HG03460 (cell line): ENCODE measurements around the gene PGS1.

ENCODE experiments used
- ATAC-seq: cut with Tn5 transposase; IDR thresholded peaks from one replicate; pipeline ENCODE4 v1.9.1; 2021; ENCODE audit not compliant: unreplicated experiment

Gene PGS1

DNA sequence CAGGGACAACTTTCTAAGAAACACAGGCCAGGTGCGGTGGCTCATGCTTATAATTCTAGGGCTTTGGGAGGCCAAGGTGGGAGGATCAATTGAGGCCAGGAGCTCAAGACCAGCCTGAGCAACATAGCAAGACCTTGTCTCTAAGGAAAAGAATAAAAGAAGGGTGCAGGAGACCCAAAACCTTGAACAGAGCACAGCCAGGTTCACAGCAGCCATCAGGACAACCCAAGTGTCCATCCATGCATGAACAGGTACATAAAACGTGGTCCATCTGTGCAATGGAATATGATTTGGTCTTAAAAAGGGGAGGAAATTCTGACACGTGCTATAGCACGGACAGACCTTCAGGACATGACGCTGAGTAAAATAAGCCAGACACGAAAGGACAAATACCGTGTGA lies 91.0 kb downstream of the PGS1 start:
- ATAC-seq, result no peak

DNA sequence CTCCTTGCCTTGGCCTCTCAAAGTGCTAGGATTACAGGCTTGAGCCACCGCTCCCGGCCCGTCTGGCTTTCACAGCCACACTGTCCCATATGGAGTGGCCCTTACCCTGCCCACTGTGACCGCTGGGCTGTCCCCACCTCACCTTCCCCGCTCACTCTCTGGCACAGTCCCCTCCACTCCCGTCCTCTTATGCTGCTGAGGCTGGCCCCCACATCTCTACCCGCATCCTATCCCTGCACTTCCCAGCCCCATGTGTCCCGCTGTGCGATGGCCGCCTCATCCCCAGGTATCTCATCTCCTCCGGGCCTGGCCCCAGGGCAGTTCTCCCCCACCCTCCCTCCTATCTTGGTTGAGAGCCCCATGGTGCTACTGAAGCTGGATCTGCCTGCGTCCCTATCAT lies 93.2 kb downstream of the PGS1 start:
- no peak for ATAC-seq

DNA sequence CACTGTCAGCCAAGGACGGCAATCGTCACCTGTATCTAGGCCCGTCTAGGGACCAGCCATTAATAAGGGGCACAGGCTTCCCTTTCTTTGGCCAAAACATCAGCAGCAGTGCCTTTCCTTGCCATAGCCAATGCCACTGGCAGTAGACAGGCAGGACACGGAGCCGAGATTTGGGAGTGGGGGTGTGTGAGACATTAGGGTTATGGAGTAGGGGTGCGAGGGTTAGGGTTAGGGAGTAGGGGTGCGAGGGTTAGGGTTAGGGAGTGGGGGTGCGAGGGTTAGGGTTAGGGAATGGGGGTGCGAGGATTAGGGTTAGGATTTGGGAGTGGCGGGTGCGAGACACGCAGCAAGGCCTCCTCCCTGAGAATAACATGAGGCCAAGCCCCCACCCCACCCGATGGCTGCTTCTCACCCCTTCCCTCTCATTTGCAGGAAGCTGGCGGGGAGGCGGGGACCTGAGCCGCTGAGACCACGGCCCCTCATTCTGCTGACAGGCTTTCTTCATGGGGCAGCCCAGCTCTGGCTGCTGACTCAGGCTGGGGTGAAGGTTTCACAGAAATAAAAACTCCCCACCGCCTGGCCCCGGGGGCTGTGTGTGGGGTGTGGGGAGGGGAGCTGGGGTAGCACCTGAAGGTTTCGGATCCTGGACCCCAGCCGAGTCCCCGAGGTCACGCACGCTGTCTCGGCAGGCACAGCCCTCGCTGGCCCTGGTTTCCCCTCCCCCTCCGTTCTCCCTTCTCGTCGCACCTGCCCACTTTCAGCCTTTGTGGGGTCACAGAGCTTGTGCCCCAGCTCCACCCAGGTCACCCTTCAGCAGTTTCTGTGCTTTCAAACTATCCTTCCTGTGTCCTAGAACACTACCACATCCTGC lies 93.8 kb downstream of the PGS1 start:
- ATAC-seq, result no peak

DNA sequence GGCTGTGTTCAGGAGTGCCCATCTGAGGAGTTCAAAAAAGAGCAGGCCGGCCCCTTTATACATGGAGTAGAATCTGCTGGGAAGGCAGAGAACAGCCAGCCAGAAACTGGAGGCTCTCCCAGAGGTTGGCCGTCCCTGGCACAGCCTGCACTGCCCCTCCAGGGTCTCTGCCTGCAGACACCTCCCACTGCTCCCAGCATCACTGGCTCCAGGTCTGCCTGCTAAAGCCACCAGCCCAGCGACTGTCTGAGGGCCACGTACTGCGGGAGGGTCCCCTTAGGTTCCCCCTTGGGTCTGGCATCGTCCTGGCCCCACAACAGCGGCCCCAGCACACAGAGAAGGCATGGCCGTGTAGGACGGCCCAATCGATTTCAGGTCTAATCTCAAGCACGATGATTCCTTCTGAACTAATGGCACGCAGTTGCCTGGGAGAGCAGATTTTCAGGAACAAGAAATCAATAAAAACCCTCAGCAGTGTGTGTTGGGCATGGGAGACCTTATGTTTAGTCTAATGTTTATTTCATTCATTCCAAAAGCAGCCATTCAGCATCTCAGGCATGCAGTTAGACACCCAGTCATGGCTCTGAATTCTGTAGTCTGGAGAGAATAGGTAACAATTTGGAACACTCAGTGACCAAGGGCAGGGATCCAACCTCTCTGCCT lies 95.6 kb downstream of the PGS1 start:
- no peak for ATAC-seq
